CD4-positive, alpha-beta T cell (primary cell): ENCODE results near the gene CLDN18. TPM values are rescaled to one million over a fixed set of nuclear protein-coding genes. Genes with fewer than 3 reads are reported as not detected.

Source experiments
- ATAC-seq: fragments of 200-7000 bp; cut with Tn5 transposase; one replicate; pipeline ENCODE4 v1.10.0; 2022; ENCODE audit warnings: mild to moderate bottlenecking; ENCODE audit not compliant: poor library complexity
- CTCF ChIA-PET: fragments of 350-600 bp; sonication (Branson Sonifier 250); formaldehyde crosslinking; loops from one replicate; lab custom pipeline; 2021; ENCODE audit warnings: antibody characterized with exemption, inconsistent platforms; lab: Charles Lee
- POLR2A ChIA-PET: fragments of 350-600 bp; sonication (Branson Sonifier 250); formaldehyde crosslinking; loops from one replicate; lab custom pipeline; 2021; ENCODE audit warnings: antibody characterized with exemption, inconsistent platforms; lab: Charles Lee
- DNase-seq, 14 experiments: peaks; one replicate each; pipeline ENCODE4 v3.0.0-alpha.2; 2013 to 2020; ENCODE audit warnings: mixed read lengths in 2 of 14
- H3K27ac ChIP-seq, 2 donors: one replicate each; pipeline versions ENCODE4 v1.5.1 to v1.7.0; 2013; ENCODE audit warnings: low read length in 2 of 2, low read depth in 1 of 2, mild to moderate bottlenecking in 1 of 2
- H3K27me3 ChIP-seq, 2 experiments: 1 replicate in 1 of 2; 2 replicates in 1 of 2; pipeline versions ENCODE4 v1.6.1 to v1.7.0; 2013; ENCODE audit warnings: low read length in 2 of 2, control low read depth in 1 of 2, mild to moderate bottlenecking in 1 of 2, moderate library complexity in 1 of 2; ENCODE audit not compliant: insufficient read depth in 2 of 2, control insufficient read depth in 1 of 2
- H3K36me3 ChIP-seq: one replicate; pipeline ENCODE4 v1.6.1; 2013; ENCODE audit warnings: low read length, control low read depth; ENCODE audit not compliant: insufficient read depth
- H3K4me1 ChIP-seq: one replicate; pipeline ENCODE4 v1.6.1; 2013; ENCODE audit warnings: low read length, control low read depth; ENCODE audit not compliant: insufficient read depth
- H3K4me3 ChIP-seq: one replicate; pipeline ENCODE4 v1.5.1; 2013; ENCODE audit warnings: mild to moderate bottlenecking, low read length, moderate library complexity
- H3K9me3 ChIP-seq, 2 experiments: 1 replicate in 1 of 2; 2 replicates in 1 of 2; pipeline versions ENCODE4 v1.6.1 to v1.7.0; 2013; ENCODE audit warnings: low read length in 2 of 2, mild to moderate bottlenecking in 2 of 2, control low read depth in 1 of 2, moderate library complexity in 1 of 2; ENCODE audit not compliant: control insufficient read depth in 1 of 2, insufficient read depth in 1 of 2
- H3K27ac Mint-ChIP-seq: one replicate; pipeline ENCODE4 v1.8.0; 2020; ENCODE audit warnings: mixed read lengths
- H3K27me3 Mint-ChIP-seq: one replicate; pipeline ENCODE4 v1.8.0; 2021; ENCODE audit warnings: mixed read lengths
- H3K36me3 Mint-ChIP-seq: one replicate; pipeline ENCODE4 v1.8.0; 2021; ENCODE audit warnings: low read depth, mixed read lengths
- H3K4me1 Mint-ChIP-seq: one replicate; pipeline ENCODE4 v1.8.0; 2021; ENCODE audit warnings: low read depth, mixed read lengths
- H3K4me3 Mint-ChIP-seq: one replicate; pipeline ENCODE4 v1.8.0; 2020; ENCODE audit warnings: mild to moderate bottlenecking, mixed read lengths
- H3K9me3 Mint-ChIP-seq: one replicate; pipeline ENCODE4 v1.8.0; 2020; ENCODE audit warnings: mixed read lengths
- CTCF ChIP-seq: fragments of 200-600 bp; IDR thresholded peaks from one replicate; pipeline ENCODE4 v1.8.0; 2022; ENCODE audit warnings: antibody characterized with exemption, mild to moderate bottlenecking
- intact Hi-C, 2 experiments: fragments of 100-400 bp; cut with DNase I in 1 of 2; cut with micrococcal nuclease in 1 of 2; formaldehyde crosslinking; loops; one replicate each; pipeline versions ENCODE4 v1.15.1 to v1.9.0; 2023 to 2025; cut with DNase I, micrococcal nuclease
- total RNA-seq, 174 experiments: library from RNA in 2 of 174; stranded (reverse) in 2 of 174; gene quantifications; one replicate each; pipeline ENCODE4 v1.2.3 and lab custom pipeline; 2021 to 2026

The CLDN18 gene
- total RNA-seq, 2 experiments from 2014 or later: not detected

GRCh38 chr3:138025553-138025952 lies 15.6 kb downstream of the CLDN18 start:
- no peak for DNase-seq
- no peaks in the 10 kb centered on the region for H3K4me1 ChIP-seq
- intact Hi-C loops: no loop called here

GRCh38 chr3:138027821-138028220 lies 17.9 kb downstream of the CLDN18 start:
- intact Hi-C loops: no loop called here
- CTCF ChIA-PET: no interaction called here
- no peak for TF ChIP-seq CTCF

More at GRCh38 chr3:138025553-138025952, 15.6 kb downstream of the CLDN18 start:
- no peak overlapping the region for H3K27ac Mint-ChIP-seq
- H3K36me3 Mint-ChIP-seq: no peaks in the 10 kb centered on the region
- H3K4me3 Mint-ChIP-seq: no peak overlapping the region
- no peaks in the 10 kb centered on the region for H3K36me3 ChIP-seq
- H3K27me3 Mint-ChIP-seq: peaks cover 10% of the 10 kb centered on the region
- no peak overlapping the region for H3K27ac ChIP-seq
- ChIA-PET POLR2A (no interaction called here), CTCF (no interaction called here)
- H3K4me3 ChIP-seq: no peak overlapping the region
- ATAC-seq: no peak
- H3K27me3 ChIP-seq: peaks cover 0 to 3% of the 10 kb centered on the region in 2 experiments
- TF ChIP-seq CTCF: no peak
- H3K9me3 ChIP-seq: no peaks in the 10 kb centered on the region
- H3K9me3 Mint-ChIP-seq: no peaks in the 10 kb centered on the region
- no peaks in the 10 kb centered on the region for H3K4me1 Mint-ChIP-seq

GRCh38 chr3:138030734-138031280 lies 20.8 kb downstream of the CLDN18 start:
- Mint-ChIP-seq H3K27me3 (peaks cover 19% of the 10 kb centered on the region), H3K9me3 (no peaks in the 10 kb centered on the region), H3K36me3 (no peaks in the 10 kb centered on the region), H3K27ac (no peak overlapping the region), H3K4me1 (no peaks in the 10 kb centered on the region), H3K4me3 (no peak overlapping the region)
- CTCF ChIA-PET: no interaction called here
- H3K4me1 ChIP-seq: no peaks in the 10 kb centered on the region
- DNase-seq (no peak), ATAC-seq (no peak)
- H3K36me3 ChIP-seq: no peaks in the 10 kb centered on the region
- H3K9me3 ChIP-seq: no peaks in the 10 kb centered on the region
- H3K27ac ChIP-seq: no peak overlapping the region
- intact Hi-C loops: no loop called here
- H3K4me3 ChIP-seq: no peak overlapping the region
- H3K27me3 ChIP-seq: peaks cover 3 to 8% of the 10 kb centered on the region in 2 experiments
- POLR2A ChIA-PET: no interaction called here
- TF ChIP-seq CTCF: no peak

More at GRCh38 chr3:138027821-138028220, 17.9 kb downstream of the CLDN18 start:
- Mint-ChIP-seq H3K9me3 (no peaks in the 10 kb centered on the region), H3K27me3 (peaks cover 14% of the 10 kb centered on the region), H3K4me1 (no peaks in the 10 kb centered on the region), H3K36me3 (no peaks in the 10 kb centered on the region), H3K4me3 (no peak overlapping the region), H3K27ac (no peak overlapping the region)
- DNase-seq (no peak), ATAC-seq (no peak)
- Histone ChIP-seq H3K27me3 (peaks cover 0 to 3% of the 10 kb centered on the region in 2 experiments), H3K9me3 (no peaks in the 10 kb centered on the region), H3K36me3 (no peaks in the 10 kb centered on the region), H3K27ac (no peak overlapping the region), H3K4me1 (no peaks in the 10 kb centered on the region), H3K4me3 (no peak overlapping the region)
- POLR2A ChIA-PET: no interaction called here
